ENCODE results near the gene RSPO3.

DNA sequence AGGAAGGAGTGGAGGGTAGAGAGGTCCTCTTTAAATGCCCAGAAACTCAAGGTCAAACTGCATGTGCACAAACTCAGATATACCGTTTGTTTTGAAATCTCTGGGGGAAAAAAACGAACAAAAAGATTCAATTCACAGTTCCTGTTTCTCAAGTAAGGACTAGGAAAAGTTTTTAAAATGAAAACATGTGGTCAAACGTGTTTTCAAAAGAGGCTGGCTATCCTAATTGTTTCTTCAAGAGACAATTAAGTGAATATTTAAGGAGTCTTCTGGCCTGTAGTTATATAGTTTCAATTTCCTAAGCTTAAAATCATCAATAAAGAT, 3.1 kb downstream of the RSPO3 start:
- TF ChIP-seq ISL1 (CRISPR knock-in tag; IDR thresholded peaks at IDR 0.05) (no peak), RARB (CRISPR knock-in tag; IDR thresholded peaks at IDR 0.05) (no peak), TOX (CRISPR knock-in tag; IDR thresholded peaks at IDR 0.05; ENCODE audit: borderline replicate concordance) (no peak), ESRRG (CRISPR knock-in tag; IDR thresholded peaks at IDR 0.05) (no peak), OSR1 (CRISPR knock-in tag; IDR thresholded peaks at IDR 0.05) (no peak)

Data from SK-N-SH treated with all-trans-retinoic acid at 6 μM for 48 hours (cell line).